ENCODE results near the gene DMD. TPM values are rescaled to one million over a fixed set of nuclear protein-coding genes. Genes with fewer than 3 reads are reported as not detected.
"Not testable (repeated sequence)": the region's sequence is repeated elsewhere in the genome, so short reads cannot be mapped to it uniquely, and the experiment has no call there.

Gene DMD
- total RNA-seq, 1 donor from 2014 or later = 23.9 TPM

DNA sequence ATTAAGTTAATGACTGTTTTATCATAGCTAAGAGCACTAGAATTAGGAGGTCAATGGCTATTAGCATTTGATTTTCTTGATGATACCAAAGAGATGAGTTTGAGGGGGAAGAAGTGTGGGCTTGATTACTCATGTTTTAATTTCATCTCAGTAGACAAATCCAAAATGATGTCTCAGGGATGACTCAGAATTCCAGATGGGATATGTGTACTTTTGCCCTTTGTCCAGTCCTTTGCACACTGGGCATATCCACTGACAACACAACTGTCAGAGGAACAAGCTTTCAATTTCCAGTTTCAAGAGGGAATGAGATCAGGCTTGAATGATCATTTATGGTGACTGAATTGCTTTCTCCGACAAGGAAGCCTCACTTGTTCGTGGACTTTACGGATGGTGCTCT is 1814.2 kb downstream of the DMD start:
- no peak overlapping the region for H3K4me3 Mint-ChIP-seq (ENCODE audit: low read depth)
- DNase-seq (ENCODE audit: low spot score, unreplicated experiment) = no peak
- peaks cover 31% of the 10 kb centered on the region for H3K9me3 Mint-ChIP-seq (ENCODE audit: low read depth)
- peaks cover 1% of the 10 kb centered on the region for H3K4me1 Mint-ChIP-seq (ENCODE audit: low read depth)
- no peaks in the 10 kb centered on the region for H3K27me3 Mint-ChIP-seq
- no peak overlapping the region for H3K27ac Mint-ChIP-seq
- H3K36me3 Mint-ChIP-seq (ENCODE audit: insufficient read depth) = no peaks in the 10 kb centered on the region
- TF ChIP-seq, protein P1, sequence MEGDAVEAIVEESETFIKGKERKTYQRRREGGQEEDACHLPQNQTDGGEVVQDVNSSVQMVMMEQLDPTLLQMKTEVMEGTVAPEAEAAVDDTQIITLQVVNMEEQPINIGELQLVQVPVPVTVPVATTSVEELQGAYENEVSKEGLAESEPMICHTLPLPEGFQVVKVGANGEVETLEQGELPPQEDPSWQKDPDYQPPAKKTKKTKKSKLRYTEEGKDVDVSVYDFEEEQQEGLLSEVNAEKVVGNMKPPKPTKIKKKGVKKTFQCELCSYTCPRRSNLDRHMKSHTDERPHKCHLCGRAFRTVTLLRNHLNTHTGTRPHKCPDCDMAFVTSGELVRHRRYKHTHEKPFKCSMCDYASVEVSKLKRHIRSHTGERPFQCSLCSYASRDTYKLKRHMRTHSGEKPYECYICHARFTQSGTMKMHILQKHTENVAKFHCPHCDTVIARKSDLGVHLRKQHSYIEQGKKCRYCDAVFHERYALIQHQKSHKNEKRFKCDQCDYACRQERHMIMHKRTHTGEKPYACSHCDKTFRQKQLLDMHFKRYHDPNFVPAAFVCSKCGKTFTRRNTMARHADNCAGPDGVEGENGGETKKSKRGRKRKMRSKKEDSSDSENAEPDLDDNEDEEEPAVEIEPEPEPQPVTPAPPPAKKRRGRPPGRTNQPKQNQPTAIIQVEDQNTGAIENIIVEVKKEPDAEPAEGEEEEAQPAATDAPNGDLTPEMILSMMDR (IDR thresholded peaks at IDR 0.05; ENCODE audit: unreplicated experiment) = no peak

DNA sequence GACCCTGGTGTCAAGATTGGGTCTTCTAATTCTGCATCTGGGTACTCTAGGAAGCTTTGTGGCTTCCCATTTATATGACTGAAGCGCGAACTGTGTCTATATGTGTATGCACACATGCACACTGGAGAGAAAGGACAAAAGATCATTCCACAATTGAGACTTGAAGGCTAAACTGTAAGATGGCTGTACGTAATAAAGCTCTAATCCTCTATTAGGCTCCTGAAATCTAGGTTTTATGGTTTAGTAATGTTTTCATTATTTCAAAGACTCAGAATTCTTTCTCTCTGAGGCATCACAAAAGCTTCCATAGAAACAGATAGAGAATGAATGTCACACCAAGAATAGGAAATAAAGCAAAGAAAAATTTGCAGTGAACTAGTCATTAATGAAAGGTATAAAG is 1818.8 kb downstream of the DMD start:
- H3K4me3 Mint-ChIP-seq (ENCODE audit: low read depth) = no peak overlapping the region
- peaks cover 23% of the 10 kb centered on the region for H3K9me3 Mint-ChIP-seq (ENCODE audit: low read depth)
- no peak for DNase-seq (ENCODE audit: low spot score, unreplicated experiment)
- H3K36me3 Mint-ChIP-seq (ENCODE audit: insufficient read depth) = no peaks in the 10 kb centered on the region
- peaks cover 4% of the 10 kb centered on the region for H3K4me1 Mint-ChIP-seq (ENCODE audit: low read depth)
- H3K27ac Mint-ChIP-seq = no peak overlapping the region
- TF ChIP-seq, protein P1 (IDR thresholded peaks at IDR 0.05; ENCODE audit: unreplicated experiment) = no peak
- no peaks in the 10 kb centered on the region for H3K27me3 Mint-ChIP-seq

DNA sequence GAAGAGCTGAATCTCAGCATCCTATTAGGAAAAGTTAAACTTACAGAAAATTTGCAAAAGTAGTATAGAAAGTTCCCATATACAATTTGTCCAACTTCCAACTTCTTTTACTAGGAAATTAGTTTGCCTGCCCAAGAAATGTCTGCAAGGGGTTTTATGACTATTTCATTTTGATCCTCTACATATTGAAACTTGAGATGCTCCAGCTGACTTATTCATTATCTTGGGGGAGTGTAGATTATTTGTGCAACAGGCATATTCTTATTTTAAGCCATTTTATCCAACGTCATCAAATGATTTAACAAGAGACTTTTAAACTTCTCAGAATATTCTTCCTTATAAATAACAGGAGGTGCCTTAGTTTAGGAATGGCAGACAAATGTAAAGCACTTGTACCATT is 1822.4 kb downstream of the DMD start:
- Mint-ChIP-seq H3K27ac (no peak overlapping the region), H3K27me3 (peaks cover 6% of the 10 kb centered on the region), H3K4me1 (ENCODE audit: low read depth) (peaks cover 4% of the 10 kb centered on the region), H3K4me3 (ENCODE audit: low read depth) (no peak overlapping the region), H3K36me3 (ENCODE audit: insufficient read depth) (no peaks in the 10 kb centered on the region), H3K9me3 (ENCODE audit: low read depth) (peaks cover 17% of the 10 kb centered on the region)
- TF ChIP-seq, protein P1 (IDR thresholded peaks at IDR 0.05; ENCODE audit: unreplicated experiment) = no peak
- DNase-seq (ENCODE audit: low spot score, unreplicated experiment) = no peak

DNA sequence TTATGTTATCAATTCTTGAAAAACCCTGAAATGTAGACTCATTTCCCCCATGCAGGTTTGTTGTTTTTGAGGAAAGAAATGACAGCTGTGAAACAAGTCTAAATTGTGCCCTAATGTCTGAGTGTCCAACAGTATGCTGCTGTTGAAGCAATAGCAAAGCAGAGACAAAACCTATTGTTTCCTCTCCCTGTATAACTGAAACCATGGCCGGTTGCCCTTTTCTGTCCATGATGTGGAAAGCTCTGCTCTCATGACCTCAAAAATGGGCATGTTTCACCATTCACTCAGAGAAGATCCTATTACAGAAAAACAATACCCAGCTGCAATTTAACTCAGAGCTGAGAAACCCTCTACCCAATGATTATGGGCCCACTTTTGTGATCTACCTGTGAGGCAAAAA is 1826.9 kb downstream of the DMD start:
- H3K27me3 Mint-ChIP-seq = peaks cover 23% of the 10 kb centered on the region
- TF ChIP-seq, protein P1 (IDR thresholded peaks at IDR 0.05; ENCODE audit: unreplicated experiment) = no peak
- no peaks in the 10 kb centered on the region for H3K36me3 Mint-ChIP-seq (ENCODE audit: insufficient read depth)
- peaks cover 22% of the 10 kb centered on the region for H3K9me3 Mint-ChIP-seq (ENCODE audit: low read depth)
- no peak overlapping the region for H3K27ac Mint-ChIP-seq
- H3K4me1 Mint-ChIP-seq (ENCODE audit: low read depth) = no peaks in the 10 kb centered on the region
- H3K4me3 Mint-ChIP-seq (ENCODE audit: low read depth) = no peak overlapping the region
- no peak for DNase-seq (ENCODE audit: low spot score, unreplicated experiment)

DNA sequence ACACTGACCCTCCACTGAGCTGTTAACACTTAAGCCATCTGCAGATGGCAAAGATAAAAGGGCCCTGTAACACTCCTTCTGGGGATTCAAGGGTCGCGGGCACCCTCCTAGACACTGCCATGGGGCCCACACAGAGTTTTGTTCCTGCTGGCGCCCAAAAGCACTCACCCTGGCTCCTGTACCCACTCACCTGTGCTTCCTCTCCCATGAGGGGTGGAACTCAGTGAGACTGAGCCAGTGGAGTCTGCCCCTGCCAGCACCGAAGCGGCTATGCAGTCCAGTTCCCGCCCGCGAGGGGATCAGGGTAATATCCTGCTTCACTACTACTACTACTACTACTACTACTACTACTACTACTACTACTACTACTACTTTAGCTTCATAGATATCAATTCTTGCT is 1827.4 kb downstream of the DMD start:
- DNase-seq (ENCODE audit: low spot score, unreplicated experiment) = no peak
- H3K27ac Mint-ChIP-seq = no peak overlapping the region
- H3K9me3 Mint-ChIP-seq (ENCODE audit: low read depth) = peaks cover 22% of the 10 kb centered on the region
- H3K4me3 Mint-ChIP-seq (ENCODE audit: low read depth) = no peak overlapping the region
- no peaks in the 10 kb centered on the region for H3K36me3 Mint-ChIP-seq (ENCODE audit: insufficient read depth)
- H3K27me3 Mint-ChIP-seq = peaks cover 28% of the 10 kb centered on the region
- TF ChIP-seq, protein P1 (IDR thresholded peaks at IDR 0.05; ENCODE audit: unreplicated experiment) = no peak
- no peaks in the 10 kb centered on the region for H3K4me1 Mint-ChIP-seq (ENCODE audit: low read depth)

GRCh38 chrX:31378973-31379372 is 1832.4 kb downstream of the DMD start:
- H3K36me3 Mint-ChIP-seq (ENCODE audit: insufficient read depth); H3K27ac Mint-ChIP-seq; DNase-seq (ENCODE audit: low spot score, unreplicated experiment); H3K4me1 Mint-ChIP-seq (ENCODE audit: low read depth); H3K4me3 Mint-ChIP-seq (ENCODE audit: low read depth): not testable (repeated sequence)
- Mint-ChIP-seq H3K27me3 (peaks cover 38% of the 10 kb centered on the region), H3K9me3 (ENCODE audit: low read depth) (peaks cover 19% of the 10 kb centered on the region)

DNA sequence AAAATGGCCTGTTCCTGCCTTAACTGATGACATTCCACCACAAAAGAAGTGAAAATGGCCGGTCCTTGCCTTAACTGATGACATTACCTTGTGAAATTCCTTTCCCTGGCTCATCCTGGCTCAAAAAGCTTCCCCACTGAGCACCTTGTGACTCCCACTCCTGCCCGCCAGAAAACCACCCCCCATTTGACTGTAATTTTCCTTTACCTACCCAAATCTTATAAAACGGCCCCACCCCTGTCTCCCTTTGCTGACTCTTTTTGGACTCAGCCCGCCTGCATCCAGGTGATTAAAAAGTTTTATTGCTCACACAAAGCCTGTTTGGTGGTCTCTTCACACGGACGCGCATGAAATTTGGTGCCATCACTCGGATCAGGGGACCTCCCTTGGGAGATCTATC is 1833.5 kb downstream of the DMD start:
- Mint-ChIP-seq H3K27me3 (peaks cover 38% of the 10 kb centered on the region), H3K9me3 (ENCODE audit: low read depth) (peaks cover 19% of the 10 kb centered on the region)
- not testable (repeated sequence) for H3K36me3 Mint-ChIP-seq (ENCODE audit: insufficient read depth); H3K4me1 Mint-ChIP-seq (ENCODE audit: low read depth); DNase-seq (ENCODE audit: low spot score, unreplicated experiment); H3K27ac Mint-ChIP-seq; H3K4me3 Mint-ChIP-seq (ENCODE audit: low read depth)
